ENCODE results near the gene C19orf81.

Gene C19orf81

GRCh38 chr19:50633973-50634372 lies 15.3 kb upstream of the C19orf81 start:
- no peak overlapping the region for H3K4me3 ChIP-seq (replicated peaks in 1 of 2; ENCODE audit: low read depth in 2 of 2, low read length in 2 of 2)
- DNase-seq (ENCODE audit: low read depth in 2 of 2) = no peak

GRCh38 chr19:50636317-50637085 lies 12.7 kb upstream of the C19orf81 start:
- no peak for DNase-seq (ENCODE audit: low read depth in 2 of 2)
- no peak overlapping the region for H3K4me3 ChIP-seq (replicated peaks in 1 of 2; ENCODE audit: low read depth in 2 of 2, low read length in 2 of 2)
- no peak for TF ChIP-seq CTCF (IDR thresholded peaks at IDR 0.05; ENCODE audit: low read depth, low read length)

More at GRCh38 chr19:50633973-50634372, 15.3 kb upstream of the C19orf81 start:
- no peak for TF ChIP-seq CTCF (IDR thresholded peaks at IDR 0.05; ENCODE audit: low read depth, low read length)

GRCh38 chr19:50638600-50638999 lies 10.6 kb upstream of the C19orf81 start:
- no peak overlapping the region for H3K4me3 ChIP-seq (replicated peaks in 1 of 2; ENCODE audit: low read depth in 2 of 2, low read length in 2 of 2)
- DNase-seq (ENCODE audit: low read depth in 2 of 2) = no peak
- no peak for TF ChIP-seq CTCF (IDR thresholded peaks at IDR 0.05; ENCODE audit: low read depth, low read length)

GRCh38 chr19:50639121-50640112 lies 9.8 kb upstream of the C19orf81 start, which contains the start of gene SYT3:
SYT3 (minus strand) TSS chr19:50639881; CDS start chr19:50637411, 2,470 bp downstream.
- H3K4me3 ChIP-seq (replicated peaks in 1 of 2; ENCODE audit: low read depth in 2 of 2, low read length in 2 of 2) = peak within 1 kb of the TSS; percentile 43 to 63
- TF ChIP-seq CTCF (IDR thresholded peaks at IDR 0.05; ENCODE audit: low read depth, low read length) = no peak
- DNase-seq (ENCODE audit: low read depth in 2 of 2) = peak; percentile 28 to 58

- TF ChIP-seq CTCF (IDR thresholded peaks at IDR 0.05; ENCODE audit: low read depth, low read length) = no peak
- H3K4me3 ChIP-seq (replicated peaks in 1 of 2; ENCODE audit: low read depth in 2 of 2, low read length in 2 of 2) = no peak overlapping the region
- no peak for DNase-seq (ENCODE audit: low read depth in 2 of 2)
These were observed 8.9 kb upstream of the C19orf81 start for GRCh38 chr19:50640368-50640767.

GRCh38 chr19:50644315-50644915 lies 4.8 kb upstream of the C19orf81 start:
- TF ChIP-seq CTCF (IDR thresholded peaks at IDR 0.05; ENCODE audit: low read depth, low read length) = no peak
- DNase-seq (ENCODE audit: low read depth in 2 of 2) = no peak
- no peak overlapping the region for H3K4me3 ChIP-seq (replicated peaks in 1 of 2; ENCODE audit: low read depth in 2 of 2, low read length in 2 of 2)
